A549 (cell line): ENCODE data around the gene SPAG4.

Experiments
- HDAC2 ChIP-seq: fragments of 200-600 bp; sonication (generic); IDR thresholded peaks from 2 replicates; pipeline ENCODE4 v1.6.1; 2016
- KDM5A ChIP-seq: fragments of 200-600 bp; sonication (generic); IDR thresholded peaks from 2 replicates; pipeline ENCODE4 v1.6.1; 2016; ENCODE audit warnings: antibody characterized with exemption, mild to moderate bottlenecking

- no peak for TF ChIP-seq HDAC2
- TF ChIP-seq KDM5A = no peak
Observed at GRCh38 chr20:35600993-35601973, 14.3 kb upstream of the SPAG4 start.
